Glutamatergic neuron (in vitro differentiated cells): ENCODE results near the gene ADARB2. TPM values are rescaled to one million over a fixed set of nuclear protein-coding genes. Genes with fewer than 3 reads are reported as not detected.

Experiments used
- DNase-seq: peaks from one replicate; pipeline ENCODE4 v3.0.0; 2022
- H3K27ac Mint-ChIP-seq: one replicate; pipeline ENCODE4 v1.8.0; 2020; ENCODE audit warnings: mild to moderate bottlenecking, mixed read lengths, inconsistent platforms; ENCODE audit not compliant: unreplicated experiment
- H3K27me3 Mint-ChIP-seq: one replicate; pipeline ENCODE4 v1.8.0; 2020; ENCODE audit warnings: mild to moderate bottlenecking, moderate library complexity, mixed read lengths, inconsistent platforms; ENCODE audit not compliant: unreplicated experiment
- H3K36me3 Mint-ChIP-seq: one replicate; pipeline ENCODE4 v1.8.0; 2020; ENCODE audit warnings: mild to moderate bottlenecking, mixed read lengths, inconsistent platforms; ENCODE audit not compliant: unreplicated experiment
- H3K4me1 Mint-ChIP-seq: one replicate; pipeline ENCODE4 v1.8.0; 2020; ENCODE audit warnings: mild to moderate bottlenecking, low read depth, mixed read lengths, inconsistent platforms; ENCODE audit not compliant: unreplicated experiment
- H3K4me3 Mint-ChIP-seq: one replicate; pipeline ENCODE4 v1.8.0; 2020; ENCODE audit warnings: mild to moderate bottlenecking, mixed read lengths, inconsistent platforms; ENCODE audit not compliant: unreplicated experiment
- H3K9me3 Mint-ChIP-seq: one replicate; pipeline ENCODE4 v1.8.0; 2020; ENCODE audit warnings: mild to moderate bottlenecking, moderate library complexity, mixed read lengths, inconsistent platforms; ENCODE audit not compliant: unreplicated experiment
- total RNA-seq: library from RNA; stranded (reverse); fragmentation: NEBNext Ultra II Directional; extraction: Animal tissue kit (Norgen Biotek cat#: 25700); gene quantifications from one replicate; pipeline ENCODE4 v1.2.1, GENCODE V29; 2021; ENCODE audit not compliant: unreplicated experiment
- TF ChIP-seq, protein P1 (sequence below): fragments of 200-600 bp; sonication (generic); IDR thresholded peaks from one replicate; pipeline ENCODE4 v1.5.0; 2021; ENCODE audit not compliant: partially characterized antibody, unreplicated experiment

The ADARB2 gene
- total RNA-seq, 1 donor from 2014 or later: 20.6 TPM

DNA sequence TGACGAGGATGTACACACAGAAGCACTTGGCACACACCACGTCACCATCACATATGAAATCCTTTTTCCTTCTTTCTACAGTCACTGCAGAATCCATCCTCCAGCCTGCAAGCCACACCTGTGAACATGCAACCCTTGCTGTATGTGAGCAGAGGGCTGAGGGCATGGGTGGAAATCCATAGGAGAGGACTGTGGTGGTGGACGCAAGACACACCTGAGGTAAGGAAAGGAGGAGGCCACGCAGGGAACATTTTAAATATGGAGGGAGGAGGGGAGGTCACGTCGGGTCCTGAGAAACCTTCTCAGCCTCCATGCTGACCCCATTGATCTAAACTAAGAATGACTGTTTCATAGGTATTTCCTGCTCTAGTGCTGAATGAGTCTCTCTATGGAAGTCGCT lies 28.6 kb downstream of the ADARB2 start:
- Mint-ChIP-seq H3K4me3 (no peak overlapping the region), H3K36me3 (peaks cover 39% of the 10 kb centered on the region), H3K9me3 (peaks cover 4% of the 10 kb centered on the region), H3K4me1 (peaks cover 1% of the 10 kb centered on the region), H3K27ac (no peak overlapping the region), H3K27me3 (peaks cover 3% of the 10 kb centered on the region)
- no peak for DNase-seq
- TF ChIP-seq, protein P1, sequence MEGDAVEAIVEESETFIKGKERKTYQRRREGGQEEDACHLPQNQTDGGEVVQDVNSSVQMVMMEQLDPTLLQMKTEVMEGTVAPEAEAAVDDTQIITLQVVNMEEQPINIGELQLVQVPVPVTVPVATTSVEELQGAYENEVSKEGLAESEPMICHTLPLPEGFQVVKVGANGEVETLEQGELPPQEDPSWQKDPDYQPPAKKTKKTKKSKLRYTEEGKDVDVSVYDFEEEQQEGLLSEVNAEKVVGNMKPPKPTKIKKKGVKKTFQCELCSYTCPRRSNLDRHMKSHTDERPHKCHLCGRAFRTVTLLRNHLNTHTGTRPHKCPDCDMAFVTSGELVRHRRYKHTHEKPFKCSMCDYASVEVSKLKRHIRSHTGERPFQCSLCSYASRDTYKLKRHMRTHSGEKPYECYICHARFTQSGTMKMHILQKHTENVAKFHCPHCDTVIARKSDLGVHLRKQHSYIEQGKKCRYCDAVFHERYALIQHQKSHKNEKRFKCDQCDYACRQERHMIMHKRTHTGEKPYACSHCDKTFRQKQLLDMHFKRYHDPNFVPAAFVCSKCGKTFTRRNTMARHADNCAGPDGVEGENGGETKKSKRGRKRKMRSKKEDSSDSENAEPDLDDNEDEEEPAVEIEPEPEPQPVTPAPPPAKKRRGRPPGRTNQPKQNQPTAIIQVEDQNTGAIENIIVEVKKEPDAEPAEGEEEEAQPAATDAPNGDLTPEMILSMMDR: no peak

- no peak for DNase-seq
- TF ChIP-seq, protein P1: no peak
- Mint-ChIP-seq H3K9me3 (peaks cover 10% of the 10 kb centered on the region), H3K36me3 (peaks cover 58% of the 10 kb centered on the region), H3K4me3 (no peak overlapping the region), H3K27me3 (peaks cover 5% of the 10 kb centered on the region), H3K27ac (no peak overlapping the region), H3K4me1 (peaks cover 1% of the 10 kb centered on the region)
Observed at GRCh38 chr10:1706711-1707110, 30.6 kb downstream of the ADARB2 start.

GRCh38 chr10:1706256-1706655 lies 31.1 kb downstream of the ADARB2 start:
- H3K27ac Mint-ChIP-seq: no peak overlapping the region
- DNase-seq: no peak
- peaks cover 10% of the 10 kb centered on the region for H3K9me3 Mint-ChIP-seq
- no peak overlapping the region for H3K4me3 Mint-ChIP-seq
- peaks cover 5% of the 10 kb centered on the region for H3K27me3 Mint-ChIP-seq
- TF ChIP-seq, protein P1: no peak
- peaks cover 60% of the 10 kb centered on the region for H3K36me3 Mint-ChIP-seq
- peaks cover 1% of the 10 kb centered on the region for H3K4me1 Mint-ChIP-seq

DNA sequence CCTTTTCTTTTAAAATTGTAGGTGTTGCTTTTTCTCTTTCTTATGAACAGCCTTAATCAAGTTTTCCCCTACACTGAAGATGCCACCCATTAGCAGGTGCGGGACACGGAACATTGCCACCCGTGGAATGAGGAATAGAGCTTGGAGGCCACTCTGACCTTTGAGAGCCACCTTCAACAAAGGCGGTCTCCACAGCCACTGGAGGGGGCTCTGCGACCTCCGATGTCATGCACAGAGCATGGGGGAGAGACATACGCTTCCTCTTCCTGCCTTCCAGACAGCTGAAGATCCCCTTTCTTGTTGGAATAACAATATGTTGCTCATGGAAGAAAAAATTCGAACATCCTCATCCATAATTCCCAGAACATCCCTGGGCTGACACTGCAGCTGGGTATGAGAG lies 39.1 kb downstream of the ADARB2 start:
- peaks cover 2% of the 10 kb centered on the region for H3K27me3 Mint-ChIP-seq
- DNase-seq: no peak
- TF ChIP-seq, protein P1: no peak
- H3K4me3 Mint-ChIP-seq: no peak overlapping the region
- H3K4me1 Mint-ChIP-seq: peaks cover 8% of the 10 kb centered on the region
- no peak overlapping the region for H3K27ac Mint-ChIP-seq
- peaks cover 24% of the 10 kb centered on the region for H3K36me3 Mint-ChIP-seq
- H3K9me3 Mint-ChIP-seq: peaks cover 5% of the 10 kb centered on the region

- H3K9me3 Mint-ChIP-seq: no peaks in the 10 kb centered on the region
- no peak overlapping the region for H3K4me3 Mint-ChIP-seq
- TF ChIP-seq, protein P1: no peak
- no peak for DNase-seq
- H3K27me3 Mint-ChIP-seq: peaks cover 4% of the 10 kb centered on the region
- peaks cover 8% of the 10 kb centered on the region for H3K36me3 Mint-ChIP-seq
- peaks cover 10% of the 10 kb centered on the region for H3K4me1 Mint-ChIP-seq
- peak overlapping the region; percentile 36 for H3K27ac Mint-ChIP-seq
Observed at GRCh38 chr10:1696106-1696505, 41.2 kb downstream of the ADARB2 start.
